ENCODE data around the gene EGFR.

The EGFR gene

DNA sequence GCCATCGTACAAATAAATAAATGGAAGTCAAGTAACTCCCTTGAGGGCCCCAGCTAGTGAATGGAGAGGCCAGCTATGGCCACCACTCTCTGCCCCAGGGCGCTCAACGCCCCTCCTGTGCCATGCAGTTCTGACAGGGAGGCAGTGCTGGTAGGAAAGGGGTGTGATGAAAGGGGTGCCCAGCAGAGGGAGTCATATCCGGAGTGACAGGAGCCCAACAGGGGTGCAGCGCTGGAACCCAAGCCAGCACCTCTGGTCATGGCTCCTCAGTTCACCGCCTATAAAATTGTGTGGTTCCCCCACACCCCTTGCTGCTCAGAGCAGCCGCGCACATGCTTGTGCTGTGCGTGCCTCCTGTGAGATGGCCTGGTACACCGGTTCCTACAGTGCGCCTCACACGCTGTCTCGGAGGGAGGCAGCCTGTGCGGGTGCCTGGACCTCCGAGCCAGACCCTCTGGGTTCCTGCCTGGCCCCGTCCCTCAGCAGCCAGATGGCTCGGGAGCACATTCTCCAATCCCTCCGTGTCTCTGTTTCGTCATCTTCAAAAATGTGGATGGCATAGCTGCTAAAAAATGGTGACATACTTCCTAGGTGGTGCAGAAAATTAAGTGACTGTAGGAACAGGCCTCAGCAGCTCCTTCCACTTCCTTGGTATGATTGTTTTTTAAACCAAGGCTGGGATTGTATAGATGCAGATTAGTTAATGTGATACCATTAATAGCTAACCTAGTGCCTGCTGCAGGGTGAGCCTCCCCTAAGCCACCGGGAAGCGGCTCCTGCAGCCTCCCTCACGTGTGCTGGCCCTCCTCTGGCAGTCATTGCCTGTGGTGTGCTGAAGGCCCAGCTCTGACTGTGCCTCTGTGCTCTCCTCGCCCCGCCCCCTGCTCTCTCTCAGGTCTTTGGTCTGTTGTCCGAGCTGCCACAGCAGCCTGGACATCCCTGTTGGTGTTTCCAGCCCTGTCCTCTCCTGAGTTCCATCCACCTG, 125.8 kb downstream of the EGFR start:
- no peak for DNase-seq
- TF ChIP-seq, protein P1, sequence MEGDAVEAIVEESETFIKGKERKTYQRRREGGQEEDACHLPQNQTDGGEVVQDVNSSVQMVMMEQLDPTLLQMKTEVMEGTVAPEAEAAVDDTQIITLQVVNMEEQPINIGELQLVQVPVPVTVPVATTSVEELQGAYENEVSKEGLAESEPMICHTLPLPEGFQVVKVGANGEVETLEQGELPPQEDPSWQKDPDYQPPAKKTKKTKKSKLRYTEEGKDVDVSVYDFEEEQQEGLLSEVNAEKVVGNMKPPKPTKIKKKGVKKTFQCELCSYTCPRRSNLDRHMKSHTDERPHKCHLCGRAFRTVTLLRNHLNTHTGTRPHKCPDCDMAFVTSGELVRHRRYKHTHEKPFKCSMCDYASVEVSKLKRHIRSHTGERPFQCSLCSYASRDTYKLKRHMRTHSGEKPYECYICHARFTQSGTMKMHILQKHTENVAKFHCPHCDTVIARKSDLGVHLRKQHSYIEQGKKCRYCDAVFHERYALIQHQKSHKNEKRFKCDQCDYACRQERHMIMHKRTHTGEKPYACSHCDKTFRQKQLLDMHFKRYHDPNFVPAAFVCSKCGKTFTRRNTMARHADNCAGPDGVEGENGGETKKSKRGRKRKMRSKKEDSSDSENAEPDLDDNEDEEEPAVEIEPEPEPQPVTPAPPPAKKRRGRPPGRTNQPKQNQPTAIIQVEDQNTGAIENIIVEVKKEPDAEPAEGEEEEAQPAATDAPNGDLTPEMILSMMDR (IDR thresholded peaks at IDR 0.05; ENCODE audit: low read depth, low read length, missing control alignments): peak; percentile 51
- no peak overlapping the region for H3K4me3 ChIP-seq (ENCODE audit: low read depth, low read length)
- no peak overlapping the region for H3K27ac ChIP-seq
- H3K27me3 ChIP-seq (replicated peaks): no peaks in the 10 kb centered on the region
- in situ Hi-C loops (cut with HindIII; ENCODE audit: low pct_ligation_motif_present, low sequenced_read_pairs): no loop called here
- H3K36me3 ChIP-seq (replicated peaks): peaks cover 37% of the 10 kb centered on the region

DNA sequence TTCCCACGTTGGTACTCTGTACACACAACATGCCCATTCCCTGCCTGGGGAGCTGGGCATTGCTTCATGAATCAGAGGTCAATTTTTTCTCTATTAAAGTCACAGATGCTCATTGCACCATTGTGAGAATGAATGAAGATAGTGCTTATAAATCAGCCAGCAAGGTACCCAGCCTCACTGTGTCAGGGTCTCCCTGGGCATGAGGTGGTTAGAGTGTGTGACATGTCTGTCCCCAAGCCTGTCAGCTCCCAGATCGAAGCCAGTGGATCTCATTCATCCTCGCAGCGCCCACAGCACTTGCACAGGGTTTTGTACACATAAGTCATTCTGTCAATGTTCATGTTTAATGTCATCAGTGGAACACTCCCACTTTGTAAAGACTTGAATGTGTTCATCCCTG, 126.8 kb downstream of the EGFR start:
- Histone ChIP-seq H3K36me3 (replicated peaks) (peaks cover 43% of the 10 kb centered on the region), H3K4me3 (ENCODE audit: low read depth, low read length) (no peak overlapping the region), H3K27ac (no peak overlapping the region), H3K27me3 (replicated peaks) (no peaks in the 10 kb centered on the region)
- in situ Hi-C loops (cut with HindIII; ENCODE audit: low pct_ligation_motif_present, low sequenced_read_pairs): no loop called here
- TF ChIP-seq, protein P1 (IDR thresholded peaks at IDR 0.05; ENCODE audit: low read depth, low read length, missing control alignments): no peak
- DNase-seq: no peak

DNA sequence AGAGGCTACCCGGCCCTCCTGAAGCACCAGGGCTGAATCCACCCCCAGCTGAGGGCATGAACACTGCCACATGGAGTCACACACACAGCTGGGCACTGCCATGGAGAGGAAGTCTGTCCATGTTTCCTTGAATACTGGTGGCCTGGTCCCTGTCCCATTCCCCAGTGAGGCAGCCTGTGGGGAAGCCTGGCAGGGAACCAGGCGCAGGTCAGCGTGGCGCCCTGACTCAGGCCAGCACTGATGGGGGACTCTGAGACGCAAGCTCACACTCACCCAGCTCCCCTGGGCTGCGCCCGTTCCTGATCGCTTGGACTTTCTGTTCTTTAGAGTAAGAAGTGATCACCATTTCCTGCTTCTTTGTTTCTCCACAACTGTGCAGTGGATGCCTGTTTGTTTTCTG, 128.3 kb downstream of the EGFR start:
- H3K4me3 ChIP-seq (ENCODE audit: low read depth, low read length): no peak overlapping the region
- in situ Hi-C loops (cut with HindIII; ENCODE audit: low pct_ligation_motif_present, low sequenced_read_pairs): no loop called here
- TF ChIP-seq, protein P1 (IDR thresholded peaks at IDR 0.05; ENCODE audit: low read depth, low read length, missing control alignments): no peak
- H3K27ac ChIP-seq: no peak overlapping the region
- no peak for DNase-seq
- H3K36me3 ChIP-seq (replicated peaks): peaks cover 58% of the 10 kb centered on the region
- no peaks in the 10 kb centered on the region for H3K27me3 ChIP-seq (replicated peaks)

DNA sequence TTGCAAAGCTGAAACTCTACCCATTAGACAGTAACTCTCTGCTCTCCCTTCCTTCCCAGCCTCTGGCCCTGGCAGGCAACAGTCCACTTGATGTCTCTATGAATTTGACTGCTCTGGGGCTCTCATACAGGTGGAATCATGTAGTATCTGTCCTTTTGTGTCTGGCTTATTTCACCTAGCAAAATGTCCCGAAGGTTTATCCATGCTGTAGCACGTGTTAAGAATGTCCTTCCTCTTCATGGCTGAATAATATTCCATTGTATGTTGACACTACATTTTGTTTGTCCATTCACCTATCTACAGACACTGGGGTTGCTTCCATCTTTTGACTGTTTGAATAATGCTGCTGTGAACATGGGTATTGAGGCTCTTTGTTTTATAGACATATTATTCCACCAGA, 128.9 kb downstream of the EGFR start:
- peaks cover 58% of the 10 kb centered on the region for H3K36me3 ChIP-seq (replicated peaks)
- H3K27me3 ChIP-seq (replicated peaks): no peaks in the 10 kb centered on the region
- TF ChIP-seq, protein P1 (IDR thresholded peaks at IDR 0.05; ENCODE audit: low read depth, low read length, missing control alignments): no peak
- H3K27ac ChIP-seq: no peak overlapping the region
- in situ Hi-C loops (cut with HindIII; ENCODE audit: low pct_ligation_motif_present, low sequenced_read_pairs): no loop called here
- H3K4me3 ChIP-seq (ENCODE audit: low read depth, low read length): no peak overlapping the region
- DNase-seq: no peak

DNA sequence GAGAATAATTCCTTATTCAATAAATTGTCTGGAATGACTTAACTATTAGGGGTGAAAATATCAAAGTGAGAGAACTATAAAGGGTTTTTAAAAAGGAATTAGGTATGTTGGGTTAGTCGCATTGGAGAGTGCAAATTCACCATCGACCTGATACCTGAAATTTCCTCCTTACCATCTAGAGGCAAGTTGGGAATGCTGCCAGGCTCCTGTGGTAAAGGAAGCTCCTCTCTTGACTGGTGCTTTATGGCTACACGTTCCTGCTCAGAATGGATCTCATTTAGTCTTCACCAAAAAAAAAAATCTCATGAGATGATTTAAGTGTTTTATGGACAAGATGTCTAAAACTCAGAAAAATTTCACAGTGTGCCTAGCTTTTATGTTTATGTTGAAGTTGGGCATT, 129.8 kb downstream of the EGFR start:
- Histone ChIP-seq H3K27ac (no peak overlapping the region), H3K27me3 (replicated peaks) (no peaks in the 10 kb centered on the region), H3K36me3 (replicated peaks) (peaks cover 60% of the 10 kb centered on the region), H3K4me3 (ENCODE audit: low read depth, low read length) (no peak overlapping the region)
- TF ChIP-seq, protein P1 (IDR thresholded peaks at IDR 0.05; ENCODE audit: low read depth, low read length, missing control alignments): no peak
- in situ Hi-C loops (cut with HindIII; ENCODE audit: low pct_ligation_motif_present, low sequenced_read_pairs): no loop called here
- no peak for DNase-seq

Measured in brain microvascular endothelial cell (primary cell).